NCI-H2107 treated with DMSO at 0.1 percent for 48 hours (cell line): Measurements from ENCODE around the gene NAP1L4.
"Not testable (repeated sequence)": the region's sequence is repeated elsewhere in the genome, so short reads cannot be mapped to it uniquely, and the experiment has no call there.

Experiments used
- DNase-seq: peaks from one replicate; lab custom pipeline; 2025; ENCODE audit not compliant: unreplicated experiment; lab: John Stamatoyannopoulos, UW

Gene NAP1L4

GRCh38 chr11:2938458-2939418, 53.4 kb downstream of the NAP1L4 start:
- not testable (repeated sequence) for DNase-seq

- not testable (repeated sequence) for DNase-seq
Observed at GRCh38 chr11:2937641-2938457, 54.3 kb downstream of the NAP1L4 start.

- DNase-seq, result no peak
Observed at GRCh38 chr11:2934611-2935239, 57.4 kb downstream of the NAP1L4 start.

- no peak for DNase-seq
Observed at GRCh38 chr11:2934021-2934550, 58.0 kb downstream of the NAP1L4 start.

- DNase-seq, result no peak
Observed at GRCh38 chr11:2933375-2934020, 58.6 kb downstream of the NAP1L4 start.

- no peak for DNase-seq
Observed at GRCh38 chr11:2932850-2933251, 59.3 kb downstream of the NAP1L4 start.

GRCh38 chr11:2931771-2932738, 60.1 kb downstream of the NAP1L4 start:
- DNase-seq, result no peak

GRCh38 chr11:2931420-2931746, 60.7 kb downstream of the NAP1L4 start:
- no peak for DNase-seq

GRCh38 chr11:2930704-2931419, 61.3 kb downstream of the NAP1L4 start:
- no peak for DNase-seq

- DNase-seq, result no peak
Observed at GRCh38 chr11:2929950-2930703, 62.0 kb downstream of the NAP1L4 start.

- DNase-seq, result no peak
Observed at GRCh38 chr11:2929531-2929949, 62.6 kb downstream of the NAP1L4 start.

GRCh38 chr11:2928605-2929530, 63.3 kb downstream of the NAP1L4 start, which contains the start of gene PHLDA2:
TSS of gene PHLDA2 (minus strand) at chr11:2929420. CDS start at chr11:2929364, 56 bp downstream.
- no peak for DNase-seq

- no peak for DNase-seq
Observed at GRCh38 chr11:2927851-2928604, 64.1 kb downstream of the NAP1L4 start.

- no peak for DNase-seq
Observed at GRCh38 chr11:2927121-2927800, 64.9 kb downstream of the NAP1L4 start.

GRCh38 chr11:2926611-2927051, 65.5 kb downstream of the NAP1L4 start:
- no peak for DNase-seq
